IMR-90 (cell line): ENCODE measurements around the gene SIX2. TPM values are rescaled to one million over a fixed set of nuclear protein-coding genes. Genes with fewer than 3 reads are reported as not detected.

Source experiments
- ATAC-seq: fragments of 200-7000 bp; cut with Tn5 transposase; 2 replicates; pipeline ENCODE4 v1.9.1; 2020; ENCODE audit warnings: low read depth, mild to moderate bottlenecking, moderate library complexity
- Bru-seq: library from RNA; stranded (reverse); fragments of 400-500 nt; gene quantifications from one replicate; lab custom pipeline; 2021; lab: Mats Ljungman, UMichigan
- BruChase-seq, 2 experiments: library from RNA; stranded (reverse); fragments of 400-500 nt; gene quantifications; one replicate each; lab custom pipeline; 2021; lab: Mats Ljungman, UMichigan
- BruUV-seq: library from RNA; stranded (reverse); fragments of 400-500 nt; replicated peaks from 2 replicates; lab custom pipeline; 2021; lab: Mats Ljungman, UMichigan
- CTCF ChIA-PET: fragments of 300-600 bp; formaldehyde crosslinking; extraction: SDS; loops from one replicate; lab custom pipeline; 2021; ENCODE audit warnings: antibody characterized with exemption; lab: Yijun Ruan, JAX
- POLR2A ChIA-PET: fragments of 300-600 bp; sonication (Branson Sonifier 250); formaldehyde crosslinking; loops from one replicate; lab custom pipeline; 2022; ENCODE audit warnings: antibody characterized with exemption; ENCODE audit not compliant: unreplicated experiment; lab: Charles Lee
- DNase-seq: peaks from one replicate; pipeline ENCODE4 v3.0.0; 2013
- H2AFZ ChIP-seq: replicated peaks from 2 replicates; pipeline ENCODE3; 2013; ENCODE audit warnings: low read length, mild to moderate bottlenecking; ENCODE audit not compliant: poor library complexity
- H2AK5ac ChIP-seq: 2 replicates; pipeline ENCODE4 v1.6.1; 2013; ENCODE audit warnings: low read depth, low read length, inconsistent platforms
- H2AK9ac ChIP-seq: replicated peaks from 2 replicates; pipeline ENCODE3; 2013; ENCODE audit warnings: mild to moderate bottlenecking, low read depth, low read length, moderate library complexity; ENCODE audit not compliant: poor library complexity
- H2BK120ac ChIP-seq: 2 replicates; pipeline ENCODE4 v1.6.1; 2013; ENCODE audit warnings: low read depth, low read length, inconsistent platforms
- H2BK15ac ChIP-seq: 3 replicates; pipeline ENCODE4 v1.6.1; 2013; ENCODE audit warnings: low read depth, low read length, inconsistent platforms
- H2BK20ac ChIP-seq: 2 replicates; pipeline ENCODE4 v1.6.1; 2013; ENCODE audit warnings: low read depth, mild to moderate bottlenecking, inconsistent platforms, low read length, moderate library complexity
- H2BK5ac ChIP-seq: 2 replicates; pipeline ENCODE4 v1.6.1; 2013; ENCODE audit warnings: mild to moderate bottlenecking, low read depth, low read length, inconsistent platforms; ENCODE audit not compliant: poor library complexity, severe bottlenecking
- H3K14ac ChIP-seq: replicated peaks from 2 replicates; pipeline ENCODE4 v1.6.1; 2013; ENCODE audit warnings: low read depth, low read length, inconsistent platforms
- H3K18ac ChIP-seq: 2 replicates; pipeline ENCODE4 v1.6.1; 2013; ENCODE audit warnings: low read depth, low read length, control low read depth
- H3K23ac ChIP-seq: 2 replicates; pipeline ENCODE4 v1.6.1; 2013; ENCODE audit warnings: low read depth, low read length, inconsistent platforms
- H3K27ac ChIP-seq: 2 replicates; pipeline ENCODE4 v1.5.1; 2013; ENCODE audit warnings: mild to moderate bottlenecking, control low read depth, low read length; ENCODE audit not compliant: insufficient read depth
- H3K27me3 ChIP-seq: 2 replicates; pipeline ENCODE4 v1.6.1; 2013; ENCODE audit warnings: low read length; ENCODE audit not compliant: control insufficient read depth, insufficient read depth
- H3K36me3 ChIP-seq: 2 replicates; pipeline ENCODE4 v1.6.1; 2013; ENCODE audit warnings: low read length, mixed read lengths; ENCODE audit not compliant: control insufficient read depth, insufficient read depth
- H3K4ac ChIP-seq: 2 replicates; pipeline ENCODE4 v1.6.1; 2013; ENCODE audit warnings: low read depth, low read length, inconsistent platforms
- H3K4me1 ChIP-seq: 2 replicates; pipeline ENCODE4 v1.6.1; 2013; ENCODE audit warnings: low read length, mixed read lengths; ENCODE audit not compliant: control insufficient read depth, insufficient read depth
- H3K4me2 ChIP-seq: 2 replicates; pipeline ENCODE4 v1.6.1; 2013; ENCODE audit warnings: low read depth, mild to moderate bottlenecking, control low read depth, low read length, moderate library complexity
- H3K4me3 ChIP-seq: 2 replicates; pipeline ENCODE4 v1.5.1; 2013; ENCODE audit warnings: low read depth, mild to moderate bottlenecking, control low read depth, low read length, moderate library complexity; ENCODE audit not compliant: insufficient read depth
- H3K56ac ChIP-seq: 2 replicates; pipeline ENCODE4 v1.6.1; 2013; ENCODE audit warnings: low read length, inconsistent platforms; ENCODE audit not compliant: insufficient read depth; ENCODE audit errors: extremely low read depth
- H3K79me1 ChIP-seq, 2 experiments: 2 replicates each; pipeline ENCODE4 v1.6.1; 2013; ENCODE audit warnings: low read length in 2 of 2, inconsistent platforms in 1 of 2, low read depth in 1 of 2
- H3K9ac ChIP-seq: 2 replicates; pipeline ENCODE4 v1.6.1; 2013; ENCODE audit warnings: low read depth, low read length, control low read depth
- H3K9me1 ChIP-seq: 2 replicates; pipeline ENCODE4 v1.6.1; 2013; ENCODE audit warnings: low read length, inconsistent platforms; ENCODE audit not compliant: insufficient read depth
- H3K9me3 ChIP-seq: 2 replicates; pipeline ENCODE4 v1.6.1; 2013; ENCODE audit warnings: low read length; ENCODE audit not compliant: control insufficient read depth, insufficient read depth
- H4K20me1 ChIP-seq: 2 replicates; pipeline ENCODE4 v1.6.1; 2013; ENCODE audit warnings: low read length, inconsistent platforms; ENCODE audit not compliant: insufficient read depth
- H4K5ac ChIP-seq: 2 replicates; pipeline ENCODE4 v1.6.1; 2013; ENCODE audit warnings: mild to moderate bottlenecking, low read depth, low read length, control low read depth
- H4K8ac ChIP-seq, 2 experiments: 2 replicates each; pipeline ENCODE4 v1.6.1; 2013; ENCODE audit warnings: low read depth in 2 of 2, low read length in 2 of 2, control low read depth in 1 of 2, inconsistent platforms in 1 of 2
- H4K91ac ChIP-seq: 2 replicates; pipeline ENCODE4 v1.6.1; 2013; ENCODE audit warnings: low read depth, low read length, inconsistent platforms; ENCODE audit not compliant: insufficient read depth
- CEBPB ChIP-seq: IDR thresholded peaks from 2 replicates; pipeline ENCODE4 v1.6.1; 2012; ENCODE audit warnings: low read depth, low read length, improper control_type of control experiment
- CTCF ChIP-seq: conservative IDR thresholded peaks from 2 replicates; pipeline ENCODE4 v1.5.1; 2012; ENCODE audit warnings: mild to moderate bottlenecking, low read depth, low read length, improper control_type of control experiment
- ELK1 ChIP-seq: fragments of 150-350 bp; IDR thresholded peaks from 2 replicates; pipeline ENCODE4 v1.6.1; 2016; ENCODE audit warnings: low read depth, mild to moderate bottlenecking, low read length, moderate library complexity, borderline replicate concordance
- FOS ChIP-seq: fragments of 150-350 bp; IDR thresholded peaks from 2 replicates; pipeline ENCODE4 v1.6.1; 2016; ENCODE audit warnings: low read depth, low read length
- MAZ ChIP-seq: IDR thresholded peaks from 2 replicates; pipeline ENCODE4 v1.6.1; 2012; ENCODE audit warnings: low read depth, mild to moderate bottlenecking, low read length, improper control_type of control experiment, moderate library complexity, borderline replicate concordance
- MXI1 ChIP-seq: IDR thresholded peaks from 2 replicates; pipeline ENCODE4 v1.6.1; 2012; ENCODE audit warnings: low read depth, mild to moderate bottlenecking, low read length, moderate library complexity, borderline replicate concordance
- NFE2L2 ChIP-seq: fragments of 150-350 bp; IDR thresholded peaks from 2 replicates; pipeline ENCODE4 v1.6.1; 2016; ENCODE audit warnings: low read depth, mild to moderate bottlenecking, low read length
- POLR2A ChIP-seq: IDR thresholded peaks from 2 replicates; pipeline ENCODE4 v1.6.1; 2012; ENCODE audit warnings: mild to moderate bottlenecking, low read depth, low read length
- RCOR1 ChIP-seq: IDR thresholded peaks from 2 replicates; pipeline ENCODE4 v1.6.1; 2012; ENCODE audit warnings: mild to moderate bottlenecking, low read length, improper control_type of control experiment; ENCODE audit not compliant: insufficient replicate concordance
- WGBS, 2 experiments: methylation state at CpG; one replicate each; pipeline versions ENCODE4 v1.1.5 to v1.1.7; 2013; ENCODE audit warnings: missing lambda C conversion rate in 2 of 2; ENCODE audit not compliant: insufficient read length in 1 of 2; ENCODE audit errors: extremely low coverage in 2 of 2; 5-methylcytosine and 5-hydroxymethylcytosine counted together
- dilution Hi-C: fragments of 300-500 bp; cut with HindIII; formaldehyde crosslinking; loops from one replicate; pipeline ENCODE4 v1.14.3; 2018; ENCODE audit warnings: low sequenced_read_pairs; ENCODE audit not compliant: unreplicated experiment
- in situ Hi-C: fragments of 300-500 bp; cut with MboI; formaldehyde crosslinking; loops from 3 replicates; pipeline ENCODE4 v1.14.3; 2019; ENCODE audit warnings: low sequenced_read_pairs, inconsistent platforms, mixed read lengths
- intact Hi-C: fragments of 100-400 bp; cut with micrococcal nuclease; formaldehyde crosslinking; loops from 2 replicates; pipeline ENCODE4 v1.10.0; 2022
- long read RNA-seq: library from polyadenylated mRNA; unstranded; transcript quantifications from one replicate; pipeline ENCODE4 v2.0.0, GENCODE V29; 2021; ENCODE audit not compliant: unreplicated experiment
- polyA plus RNA-seq, 3 experiments: library from polyadenylated mRNA; depleted of rRNA; stranded (reverse); fragments of >200 nt; gene quantifications; 2 replicates each; pipeline ENCODE4 v1.2.3, GENCODE V29; 2012; ENCODE audit warnings: low replicate concordance in 1 of 3
- total RNA-seq: library from RNA; depleted of rRNA; stranded (reverse); fragments of >200 nt; gene quantifications from 2 replicates; pipeline ENCODE4 v1.2.3, GENCODE V29; 2012; rRNA removed

The SIX2 gene
- total RNA-seq (not detected in 2 replicates), polyA plus RNA-seq (2012; rRNA removed) (not detected in 2 replicates), Bru-seq, nascent RNA (not detected), BruChase-seq, experiment 1, labeled RNA remaining after a 6-hour chase (not detected), BruChase-seq, experiment 2, labeled RNA remaining after a 2-hour chase (not detected)
- polyA plus RNA-seq (2012; cell fraction: cytosol; rRNA removed), result not detected in 2 replicates
- polyA plus RNA-seq (2012; cell fraction: nucleus; rRNA removed; ENCODE audit: low replicate concordance), result not detected in 2 replicates
- long read RNA-seq, partial matches to known transcripts, result 0 of 1 reads
- long read RNA-seq, other reads (novel, unspliced or antisense), result 1 of 1 reads

- Histone ChIP-seq H3K27ac (no peak within 1 kb of the TSS), H2BK20ac (no peak within 1 kb of the TSS), H2AK5ac (no peak within 1 kb of the TSS), H3K4ac (no peak within 1 kb of the TSS), H4K20me1 (no peaks in the 10 kb centered on the region; the same call in 1 of the 2 replicates), H4K91ac (no peak within 1 kb of the TSS), H2BK5ac (no peak within 1 kb of the TSS), H2AFZ (peak within 1 kb of the TSS; percentile 71), H3K9me3 (peaks cover 16% of the 10 kb centered on the region), H3K4me2 (peak within 1 kb of the TSS; percentile 59; the same call in 1 of the 2 replicates), H3K4me1 (peaks cover 6% of the 10 kb centered on the region; the same call in 1 of the 2 replicates), H2AK9ac (peak within 1 kb of the TSS; percentile 38), H3K4me3 (peak within 1 kb of the TSS; percentile 15; the same call in 1 of the 2 replicates), H3K9ac (no peak within 1 kb of the TSS), H4K5ac (no peak within 1 kb of the TSS), H3K18ac (no peak within 1 kb of the TSS), H3K36me3 (no peaks in the 10 kb centered on the region), H3K56ac (no peak within 1 kb of the TSS), H3K79me1 (no peaks in the 10 kb centered on the region), H3K14ac (no peak within 1 kb of the TSS), H3K27me3 (peaks cover 96% of the 10 kb centered on the region), H3K9me1 (no peaks in the 10 kb centered on the region), H2BK120ac (no peak within 1 kb of the TSS), H3K23ac (no peak within 1 kb of the TSS), H4K8ac (no peak within 1 kb of the TSS), H2BK15ac (no peak within 1 kb of the TSS)
- POLR2A ChIA-PET, result no interaction called here
- no peak for TF ChIP-seq CEBPB
- TF ChIP-seq ELK1, result no peak
- TF ChIP-seq FOS, result no peak
- TF ChIP-seq MXI1, result no peak
- TF ChIP-seq NFE2L2, result no peak
- no peak for TF ChIP-seq RCOR1
- no peak; the same call in 1 of the 2 replicates for TF ChIP-seq MAZ
- TF ChIP-seq CTCF, result no peak
- TF ChIP-seq POLR2A, result no peak
- CTCF ChIA-PET, result no interaction called here
- DNase-seq (peak; percentile 72), ATAC-seq (peak; percentile 84)
- dilution Hi-C loops, result no loop called here
- no TSS peak for BruUV-seq
- in situ Hi-C loops, result no loop called here
- intact Hi-C loops, result no loop called here
- WGBS, 2 experiments, result 0% methylated on average over 5 of the region's 61 CpGs; no CpG with 5 or more reads in 1 of the 2 experiments
Measured at GRCh38 chr2:45009303-45009927, at the start of gene SIX2. SIX2 (minus strand) TSS chr2:45009452; CDS start chr2:45009110, 342 bp downstream.
